SK-N-SH (cell line): ENCODE measurements around the gene UBE2E2.

Experiments
- EP300 ChIP-seq, 2 experiments: IDR thresholded peaks; 2 replicates each; pipeline versions ENCODE4 v1.4.0 to v1.6.1; 2012; ENCODE audit warnings: borderline replicate concordance in 1 of 2, low read depth in 1 of 2, low read length in 1 of 2
- EZH2phosphoT487 ChIP-seq: fragments of 200-600 bp; sonication (generic); IDR thresholded peaks from 2 replicates; pipeline ENCODE4 v1.6.1; 2017; ENCODE audit warnings: low read depth, mixed run types, mild to moderate bottlenecking, antibody characterized with exemption, moderate library complexity, borderline replicate concordance

DNA sequence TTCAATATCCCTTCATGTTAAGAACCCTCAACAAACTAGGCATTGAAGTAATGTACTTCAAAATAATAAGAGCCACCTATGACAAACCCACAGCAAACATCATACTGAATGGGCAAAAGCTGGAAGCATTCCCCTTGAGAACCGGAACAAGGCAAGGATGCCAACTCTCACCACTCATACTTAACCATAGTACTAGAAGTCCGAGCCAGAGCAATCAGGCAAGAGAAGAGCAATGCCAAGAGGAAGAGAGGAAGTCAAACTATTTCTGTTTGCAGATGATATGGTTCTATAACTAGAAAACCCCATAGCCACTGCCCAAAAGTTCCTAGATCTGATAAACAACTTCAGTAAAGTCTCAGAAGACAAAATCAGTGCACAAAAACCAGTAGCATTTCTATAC, 161.9 kb downstream of the UBE2E2 start:
- TF ChIP-seq EZH2phosphoT487 (no peak), EP300 (IDR thresholded peaks at IDR 0.05; ENCODE audit: borderline replicate concordance in 1 of 2, low read depth in 1 of 2, low read length in 1 of 2) (no peak)
